Fibroblast of skin of back (primary cell): ENCODE measurements around the gene NFKBIA.
"Not testable (repeated sequence)": the region's sequence is repeated elsewhere in the genome, so short reads cannot be mapped to it uniquely, and the experiment has no call there.

Experiments used
- DNase-seq: peaks from one replicate; pipeline ENCODE4 v3.0.0-alpha.2; 2013

The NFKBIA gene

DNA sequence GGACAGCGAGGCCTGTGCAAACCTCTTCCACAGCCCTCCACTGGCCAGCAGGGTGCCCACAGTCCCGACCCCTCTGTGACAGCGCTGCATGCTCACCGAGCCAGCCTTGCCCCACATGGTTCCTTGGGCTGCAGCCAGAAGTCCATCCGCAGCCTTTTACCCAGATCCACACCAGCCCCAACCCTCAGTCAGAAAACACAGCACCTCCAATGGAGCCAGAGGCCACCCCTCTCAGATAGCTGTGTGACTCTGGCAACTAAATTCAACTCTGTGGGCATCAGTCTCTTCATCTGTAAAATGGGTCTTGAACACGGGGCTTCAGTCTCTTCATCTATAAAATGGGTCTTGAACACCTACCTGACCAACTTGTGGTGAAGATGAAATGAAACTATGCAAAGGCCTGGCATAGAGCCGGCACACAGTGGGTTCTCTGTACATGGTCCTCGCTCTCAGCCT lies 38.0 kb downstream of the NFKBIA start:
- DNase-seq: no peak

DNA sequence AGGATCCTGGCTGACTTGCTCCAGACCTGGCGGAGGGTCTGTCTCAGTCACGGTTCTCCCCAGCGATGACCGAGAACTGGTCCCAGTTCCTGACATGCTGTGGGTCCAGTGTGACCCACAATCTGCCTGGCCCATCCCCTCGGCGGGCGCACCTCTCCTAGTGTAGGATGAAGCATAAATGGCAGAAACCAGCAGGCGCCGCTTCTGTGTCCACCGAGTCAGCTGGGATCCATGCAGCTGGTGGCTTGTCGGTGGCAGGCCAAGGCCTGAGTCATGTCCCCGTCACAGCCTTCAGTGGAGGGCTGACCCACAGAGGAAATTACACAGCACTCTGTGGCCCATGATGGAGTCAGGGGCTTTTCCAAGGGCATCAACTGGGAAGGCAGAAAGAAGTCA lies 38.5 kb downstream of the NFKBIA start:
- DNase-seq: peak; percentile 61

GRCh38 chr14:35365130-35366055 lies 39.2 kb downstream of the NFKBIA start:
- DNase-seq: peak; percentile 90

DNA sequence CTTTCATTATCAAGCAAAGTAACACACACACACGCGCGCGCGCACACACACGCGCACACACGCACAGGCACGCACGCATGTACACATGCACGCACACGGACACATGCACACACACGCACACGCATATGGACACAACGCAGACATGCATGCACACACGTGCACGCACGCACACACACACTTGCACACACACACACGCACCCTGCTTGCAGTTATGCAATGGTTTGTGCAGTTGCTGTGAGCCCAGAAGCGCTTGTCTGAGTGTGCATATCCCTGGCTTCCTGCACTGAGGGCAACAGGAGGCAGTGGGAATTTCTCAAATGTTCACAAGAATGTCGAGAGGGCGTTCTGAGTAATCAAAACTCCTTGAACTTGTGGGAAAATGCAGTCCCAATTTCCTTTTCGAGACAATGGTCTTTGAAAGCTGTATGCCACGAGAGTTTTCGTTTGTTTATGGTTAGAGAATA lies 41.6 kb downstream of the NFKBIA start:
- DNase-seq: peak; percentile 45

DNA sequence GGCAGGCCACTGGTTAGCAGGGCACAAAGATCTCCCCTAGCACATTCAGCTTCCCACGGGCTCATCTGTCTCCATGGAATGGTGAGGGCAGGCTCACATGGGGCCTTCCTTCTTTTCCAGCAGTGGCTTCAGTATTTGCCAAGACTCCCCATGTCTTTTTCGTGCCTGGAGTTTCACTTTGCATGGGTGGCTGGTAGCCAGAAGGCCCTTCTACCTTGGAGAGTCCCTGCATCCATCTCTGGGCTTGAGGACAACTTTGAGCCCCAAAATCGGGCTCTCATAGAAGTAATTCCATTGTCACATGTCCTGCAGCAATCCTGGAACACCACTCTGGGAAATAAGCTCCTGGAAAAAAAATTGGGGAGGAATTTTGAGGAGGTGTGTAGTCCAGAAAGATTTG lies 42.1 kb downstream of the NFKBIA start:
- no peak for DNase-seq

GRCh38 chr14:35361141-35361480 lies 43.4 kb downstream of the NFKBIA start:
- no peak for DNase-seq

DNA sequence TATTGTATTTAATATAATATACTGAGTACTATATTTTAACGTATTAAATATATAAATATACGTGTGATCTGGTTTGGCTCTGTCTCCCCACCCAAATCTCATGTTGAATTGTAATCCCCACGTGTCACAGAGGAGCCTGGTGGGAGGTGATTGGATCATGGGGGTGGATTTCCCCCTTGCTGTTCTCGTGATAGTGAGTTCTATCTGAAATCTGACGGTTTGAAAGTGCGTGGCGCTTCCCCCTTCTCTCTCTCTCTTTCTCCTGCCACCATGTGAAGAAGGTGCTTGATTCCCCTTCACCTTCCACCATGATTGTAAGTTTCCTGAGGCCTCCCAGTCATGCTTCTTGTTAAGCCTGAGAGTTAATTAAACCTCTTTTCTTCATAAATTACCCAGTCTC lies 44.9 kb downstream of the NFKBIA start:
- DNase-seq: not testable (repeated sequence)

DNA sequence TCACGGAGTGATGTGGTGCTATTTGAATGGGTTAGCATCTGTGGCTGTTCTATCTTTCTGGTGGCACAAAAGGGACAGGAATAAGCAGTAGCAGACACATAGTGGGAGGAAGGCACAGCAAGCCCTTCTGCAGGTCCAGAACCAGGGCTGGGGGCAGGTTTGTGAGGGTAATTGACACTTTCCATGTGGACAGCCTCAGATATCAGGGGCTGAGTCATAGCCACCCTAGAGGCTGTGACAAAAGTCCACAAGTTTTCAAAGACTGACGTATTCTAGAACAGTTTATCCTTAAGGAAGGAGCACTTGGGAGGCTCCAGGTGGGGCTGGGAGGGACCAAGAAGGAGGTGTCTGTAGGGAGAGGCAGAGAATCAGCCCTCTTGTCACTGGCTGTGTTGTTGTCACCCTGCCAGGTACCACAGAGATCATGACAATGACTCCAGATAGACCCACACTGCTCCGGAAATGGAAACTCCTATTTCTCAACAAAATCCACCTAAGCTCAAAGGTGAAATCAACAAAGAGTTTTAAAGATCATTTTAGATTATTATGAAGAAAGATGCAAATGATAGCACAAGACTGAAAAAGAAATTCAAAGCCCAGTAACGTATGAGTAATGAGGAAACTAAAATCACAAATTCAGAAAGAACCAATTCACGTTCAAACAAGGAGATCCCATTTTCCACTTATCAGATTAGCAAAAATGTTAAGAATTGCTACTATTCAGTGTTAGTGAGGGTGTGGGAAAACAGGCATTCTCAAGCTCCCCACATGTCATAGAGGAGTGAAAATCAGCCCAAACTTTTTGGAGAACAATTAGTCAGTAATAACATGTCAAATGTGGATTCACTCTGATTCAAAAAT lies 48.3 kb downstream of the NFKBIA start:
- DNase-seq: peak; percentile 54

- DNase-seq: not testable (repeated sequence)
Observed at GRCh38 chr14:35355235-35355634, 49.3 kb downstream of the NFKBIA start.

DNA sequence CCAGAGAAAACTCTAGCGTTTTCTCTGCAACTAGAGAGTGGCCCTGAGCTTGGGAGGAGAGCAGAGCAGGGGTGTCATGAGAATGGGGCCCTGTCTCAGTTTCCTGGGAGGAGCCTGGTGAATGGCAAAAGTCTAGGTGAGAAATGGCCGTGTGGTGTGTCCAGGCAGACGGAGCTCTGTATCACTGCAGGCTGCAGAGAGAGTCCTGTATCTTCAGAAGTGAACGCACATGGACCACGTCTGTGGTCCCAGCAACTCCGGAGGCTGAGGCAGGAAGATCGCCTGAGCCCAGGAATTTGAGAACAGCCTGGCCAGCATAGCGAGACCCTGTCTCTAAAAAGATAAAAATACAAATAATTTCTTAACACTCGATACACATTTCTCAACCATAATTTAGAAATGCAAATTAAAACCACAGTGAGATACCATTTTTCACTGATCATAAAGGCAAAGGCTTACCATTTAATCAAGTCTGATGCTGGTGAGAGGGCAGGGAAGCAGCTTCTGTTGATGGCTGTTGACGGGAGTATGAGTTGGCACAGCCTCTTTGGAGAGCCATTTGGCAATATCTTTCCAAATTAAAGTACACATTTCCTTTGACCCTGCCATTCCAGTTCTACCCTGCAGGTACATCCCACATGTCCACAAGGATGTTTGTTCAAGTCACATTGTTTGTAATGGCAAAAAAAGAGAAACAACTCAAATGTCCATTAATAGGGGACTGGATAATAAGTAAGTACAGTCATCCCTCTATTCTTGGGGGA lies 51.0 kb downstream of the NFKBIA start:
- DNase-seq: no peak

GRCh38 chr14:35352274-35353233 lies 52.0 kb downstream of the NFKBIA start:
- DNase-seq: no peak

- DNase-seq: no peak
Observed at GRCh38 chr14:35351897-35352273, 52.7 kb downstream of the NFKBIA start.
